ENCODE measurements around the gene MYO1B.

DNA sequence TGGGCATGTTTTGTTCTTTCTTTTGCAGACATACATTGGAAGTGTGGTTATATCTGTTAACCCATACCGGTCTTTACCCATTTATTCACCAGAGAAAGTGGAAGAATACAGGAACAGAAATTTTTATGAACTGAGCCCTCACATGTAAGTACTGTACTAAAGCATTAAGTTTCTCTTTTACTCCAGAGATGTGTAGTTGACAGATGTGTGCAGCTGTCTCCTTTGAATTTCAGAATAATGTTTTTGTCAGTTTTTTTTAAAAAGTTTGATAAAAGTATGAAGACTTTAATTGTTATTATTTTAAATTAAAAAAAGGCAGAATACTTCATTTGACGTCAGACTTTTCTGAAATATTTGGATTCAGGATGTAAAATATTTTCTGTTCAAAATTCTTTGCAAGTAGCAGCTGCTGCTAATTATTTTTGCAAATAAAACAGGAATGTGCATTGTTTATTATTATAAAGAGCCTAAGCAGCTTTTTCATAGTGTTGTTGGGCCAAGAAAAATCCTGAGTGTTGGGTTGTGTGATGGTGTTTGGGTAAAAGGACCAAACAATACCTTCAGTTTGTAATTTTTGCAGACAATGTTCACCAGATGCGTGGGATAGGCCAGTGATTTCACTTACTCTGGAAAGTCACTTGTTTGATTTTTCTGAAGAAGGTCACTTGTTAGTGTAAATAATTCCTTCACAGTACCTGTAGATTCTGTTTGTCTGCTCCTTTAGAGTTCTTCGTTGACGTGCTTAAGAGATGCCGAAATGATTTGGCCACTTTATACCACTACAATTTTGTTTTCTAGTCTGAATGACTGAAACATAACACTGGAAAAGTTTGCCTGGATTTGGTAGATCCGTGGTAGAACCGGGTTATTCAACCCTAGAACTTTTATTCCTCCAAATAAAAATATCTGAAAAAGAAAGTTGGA lies 51.1 kb downstream of the MYO1B start:
- TF ChIP-seq, protein P1, sequence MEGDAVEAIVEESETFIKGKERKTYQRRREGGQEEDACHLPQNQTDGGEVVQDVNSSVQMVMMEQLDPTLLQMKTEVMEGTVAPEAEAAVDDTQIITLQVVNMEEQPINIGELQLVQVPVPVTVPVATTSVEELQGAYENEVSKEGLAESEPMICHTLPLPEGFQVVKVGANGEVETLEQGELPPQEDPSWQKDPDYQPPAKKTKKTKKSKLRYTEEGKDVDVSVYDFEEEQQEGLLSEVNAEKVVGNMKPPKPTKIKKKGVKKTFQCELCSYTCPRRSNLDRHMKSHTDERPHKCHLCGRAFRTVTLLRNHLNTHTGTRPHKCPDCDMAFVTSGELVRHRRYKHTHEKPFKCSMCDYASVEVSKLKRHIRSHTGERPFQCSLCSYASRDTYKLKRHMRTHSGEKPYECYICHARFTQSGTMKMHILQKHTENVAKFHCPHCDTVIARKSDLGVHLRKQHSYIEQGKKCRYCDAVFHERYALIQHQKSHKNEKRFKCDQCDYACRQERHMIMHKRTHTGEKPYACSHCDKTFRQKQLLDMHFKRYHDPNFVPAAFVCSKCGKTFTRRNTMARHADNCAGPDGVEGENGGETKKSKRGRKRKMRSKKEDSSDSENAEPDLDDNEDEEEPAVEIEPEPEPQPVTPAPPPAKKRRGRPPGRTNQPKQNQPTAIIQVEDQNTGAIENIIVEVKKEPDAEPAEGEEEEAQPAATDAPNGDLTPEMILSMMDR (IDR thresholded peaks at IDR 0.05; ENCODE audit: low read length) = no peak
- TF ChIP-seq EZH2 (IDR thresholded peaks at IDR 0.05; ENCODE audit: borderline replicate concordance, low read length) = no peak
